Loucy (cell line): Measurements from ENCODE around the gene SLC39A2.

Source experiments
- EZH2phosphoT487 ChIP-seq: fragments of 200-600 bp; IDR thresholded peaks from 2 replicates; pipeline ENCODE4 v1.6.1; 2018; ENCODE audit warnings: antibody characterized with exemption, mild to moderate bottlenecking, moderate library complexity, borderline replicate concordance
- TF ChIP-seq, protein P1 (sequence below): fragments of 200-600 bp; sonication (generic); conservative IDR thresholded peaks from 2 replicates; pipeline ENCODE4 v1.5.1; 2014; ENCODE audit warnings: mild to moderate bottlenecking, antibody characterized with exemption, low read length

- TF ChIP-seq, protein P1, sequence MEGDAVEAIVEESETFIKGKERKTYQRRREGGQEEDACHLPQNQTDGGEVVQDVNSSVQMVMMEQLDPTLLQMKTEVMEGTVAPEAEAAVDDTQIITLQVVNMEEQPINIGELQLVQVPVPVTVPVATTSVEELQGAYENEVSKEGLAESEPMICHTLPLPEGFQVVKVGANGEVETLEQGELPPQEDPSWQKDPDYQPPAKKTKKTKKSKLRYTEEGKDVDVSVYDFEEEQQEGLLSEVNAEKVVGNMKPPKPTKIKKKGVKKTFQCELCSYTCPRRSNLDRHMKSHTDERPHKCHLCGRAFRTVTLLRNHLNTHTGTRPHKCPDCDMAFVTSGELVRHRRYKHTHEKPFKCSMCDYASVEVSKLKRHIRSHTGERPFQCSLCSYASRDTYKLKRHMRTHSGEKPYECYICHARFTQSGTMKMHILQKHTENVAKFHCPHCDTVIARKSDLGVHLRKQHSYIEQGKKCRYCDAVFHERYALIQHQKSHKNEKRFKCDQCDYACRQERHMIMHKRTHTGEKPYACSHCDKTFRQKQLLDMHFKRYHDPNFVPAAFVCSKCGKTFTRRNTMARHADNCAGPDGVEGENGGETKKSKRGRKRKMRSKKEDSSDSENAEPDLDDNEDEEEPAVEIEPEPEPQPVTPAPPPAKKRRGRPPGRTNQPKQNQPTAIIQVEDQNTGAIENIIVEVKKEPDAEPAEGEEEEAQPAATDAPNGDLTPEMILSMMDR: no peak
- TF ChIP-seq EZH2phosphoT487: no peak
Measured at GRCh38 chr14:20982646-20983369, 16.3 kb upstream of the SLC39A2 start.
